Naive thymus-derived CD4-positive, alpha-beta T cell (primary cell): ENCODE measurements around the gene ATAD2B. TPM values are rescaled to one million over a fixed set of nuclear protein-coding genes. Genes with fewer than 3 reads are reported as not detected.
"Not testable (repeated sequence)": the region's sequence is repeated elsewhere in the genome, so short reads cannot be mapped to it uniquely, and the experiment has no call there.

Source experiments
- ATAC-seq: fragments of 150-1000 bp; cut with Tn5 transposase; 2 replicates; pipeline ENCODE4 v1.10.0; 2021; ENCODE audit warnings: mild to moderate bottlenecking, moderate library complexity
- CTCF ChIA-PET: fragments of 350-600 bp; sonication (Branson Sonifier 250); formaldehyde crosslinking; loops from one replicate; lab custom pipeline; 2021; ENCODE audit warnings: antibody characterized with exemption; lab: Charles Lee
- POLR2A ChIA-PET: fragments of 350-600 bp; sonication (Branson Sonifier 250); formaldehyde crosslinking; loops from one replicate; lab custom pipeline; 2021; ENCODE audit warnings: antibody characterized with exemption, inconsistent platforms; lab: Charles Lee
- DNase-seq, 9 donors: peaks; one replicate each; pipeline versions ENCODE4 v3.0.0 to v3.0.0-alpha.2; 2020 to 2022; ENCODE audit warnings: mixed read lengths in 1 of 9
- H3K27ac ChIP-seq: one replicate; pipeline ENCODE4 v1.7.0; 2013; ENCODE audit warnings: mild to moderate bottlenecking, low read depth, low read length, moderate library complexity
- H3K27me3 ChIP-seq, 2 donors: one replicate each; pipeline ENCODE4 v1.7.0; 2013; ENCODE audit warnings: low read length in 2 of 2, mild to moderate bottlenecking in 2 of 2, moderate library complexity in 2 of 2; ENCODE audit not compliant: control insufficient read depth in 2 of 2, insufficient read depth in 2 of 2
- H3K36me3 ChIP-seq, 3 experiments: 1 replicate in 2 of 3; 2 replicates in 1 of 3; pipeline ENCODE4 v1.7.0; 2013; ENCODE audit warnings: low read length in 3 of 3, mild to moderate bottlenecking in 3 of 3, moderate library complexity in 1 of 3; ENCODE audit not compliant: insufficient read depth in 3 of 3, control insufficient read depth in 2 of 3
- H3K4me1 ChIP-seq, 2 donors: one replicate each; pipeline ENCODE4 v1.7.0; 2013; ENCODE audit warnings: low read length in 2 of 2, mild to moderate bottlenecking in 2 of 2, moderate library complexity in 1 of 2; ENCODE audit not compliant: control insufficient read depth in 2 of 2, insufficient read depth in 2 of 2
- H3K4me3 ChIP-seq: 2 replicates; pipeline ENCODE4 v1.7.0; 2013; ENCODE audit warnings: mild to moderate bottlenecking, low read length
- H3K9me3 ChIP-seq, 3 experiments: 1 replicate in 2 of 3; 2 replicates in 1 of 3; pipeline ENCODE4 v1.7.0; 2013; ENCODE audit warnings: low read length in 3 of 3; ENCODE audit not compliant: control insufficient read depth in 2 of 3
- H3K27ac Mint-ChIP-seq, 9 donors: one replicate each; pipeline ENCODE4 v1.8.0; 2020 to 2022; ENCODE audit warnings: mixed read lengths in 9 of 9, mild to moderate bottlenecking in 8 of 9, moderate library complexity in 5 of 9, inconsistent platforms in 2 of 9
- H3K27me3 Mint-ChIP-seq, 5 donors: one replicate each; pipeline ENCODE4 v1.8.0; 2021 to 2022; ENCODE audit warnings: mixed read lengths in 5 of 5, mild to moderate bottlenecking in 1 of 5
- H3K36me3 Mint-ChIP-seq, 5 donors: one replicate each; pipeline ENCODE4 v1.8.0; 2020 to 2022; ENCODE audit warnings: mixed read lengths in 5 of 5, mild to moderate bottlenecking in 3 of 5, inconsistent platforms in 1 of 5
- H3K4me1 Mint-ChIP-seq, 7 donors: one replicate each; pipeline ENCODE4 v1.8.0; 2020 to 2022; ENCODE audit warnings: mixed read lengths in 7 of 7, mild to moderate bottlenecking in 3 of 7, inconsistent platforms in 1 of 7
- H3K4me3 Mint-ChIP-seq, 10 donors: one replicate each; pipeline ENCODE4 v1.8.0; 2020 to 2022; ENCODE audit warnings: mild to moderate bottlenecking in 10 of 10, mixed read lengths in 10 of 10, moderate library complexity in 6 of 10, inconsistent platforms in 2 of 10
- H3K9me3 Mint-ChIP-seq, 11 donors: one replicate each; pipeline ENCODE4 v1.8.0; 2020 to 2022; ENCODE audit warnings: mixed read lengths in 11 of 11, mild to moderate bottlenecking in 4 of 11, inconsistent platforms in 1 of 11, moderate library complexity in 1 of 11
- intact Hi-C, 2 donors: fragments of 100-400 bp; cut with micrococcal nuclease; formaldehyde crosslinking; loops; one replicate each; pipeline ENCODE4 v1.15.1; 2023
- polyA plus RNA-seq, 2 donors: library from polyadenylated mRNA; unstranded; fragments of 300-500 nt; fragmentation: Illumina TruSeq; gene quantifications; one replicate each; pipeline ENCODE4 v1.2.3, GENCODE V29; 2021
- total RNA-seq, 6 experiments: library from RNA in 5 of 6; stranded (reverse) in 5 of 6; gene quantifications; 1 replicate in 5 of 6; 2 replicates in 1 of 6; pipeline ENCODE4 v1.2.3 and lab custom pipeline; 2021 to 2026

The ATAD2B gene
- total and polyA plus RNA-seq, 7 experiments from 2014 or later = 10.2 to 55.8 (median 38.0) TPM

DNA sequence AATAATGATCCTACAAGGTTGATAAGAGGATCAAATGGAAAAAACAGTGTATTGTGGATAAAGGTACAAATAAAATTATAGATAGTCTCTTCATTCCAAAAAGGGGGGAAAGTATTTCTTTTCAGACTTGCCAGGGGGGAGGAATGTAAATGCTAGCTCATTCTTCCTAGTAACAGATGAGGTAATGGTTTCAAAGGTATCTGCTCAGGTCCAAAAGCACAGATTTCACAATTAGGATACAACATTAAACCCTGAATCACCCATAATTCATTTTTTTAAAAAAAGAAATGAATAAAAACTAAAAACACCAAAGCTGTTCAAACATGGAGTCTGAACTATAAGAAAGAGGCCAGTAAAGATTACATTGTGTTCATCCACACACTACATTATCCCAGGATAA, 142.0 kb downstream of the ATAD2B start:
- no peak for DNase-seq
- Mint-ChIP-seq H3K4me3 (no peak overlapping the region), H3K9me3 (peaks cover 0 to 2% (median 0%) of the 10 kb centered on the region in 11 donors), H3K4me1 (peaks cover 15 to 32% (median 26%) of the 10 kb centered on the region in 7 donors), H3K36me3 (peaks cover 5 to 40% (median 27%) of the 10 kb centered on the region in 5 donors), H3K27ac (no peak overlapping the region), H3K27me3 (no peaks in the 10 kb centered on the region)
- H3K9me3 ChIP-seq = no peaks in the 10 kb centered on the region
- H3K4me3 ChIP-seq = no peak overlapping the region
- H3K36me3 ChIP-seq = peaks cover 0 to 17% (median 0%) of the 10 kb centered on the region in 3 experiments
- H3K4me1 ChIP-seq = peaks cover 0 to 6% of the 10 kb centered on the region in 2 donors
- ChIA-PET CTCF (no interaction called here), POLR2A (no interaction called here)
- intact Hi-C loops = no loop called here
- H3K27ac ChIP-seq = no peak overlapping the region
- no peak for ATAC-seq
- H3K27me3 ChIP-seq = no peaks in the 10 kb centered on the region

DNA sequence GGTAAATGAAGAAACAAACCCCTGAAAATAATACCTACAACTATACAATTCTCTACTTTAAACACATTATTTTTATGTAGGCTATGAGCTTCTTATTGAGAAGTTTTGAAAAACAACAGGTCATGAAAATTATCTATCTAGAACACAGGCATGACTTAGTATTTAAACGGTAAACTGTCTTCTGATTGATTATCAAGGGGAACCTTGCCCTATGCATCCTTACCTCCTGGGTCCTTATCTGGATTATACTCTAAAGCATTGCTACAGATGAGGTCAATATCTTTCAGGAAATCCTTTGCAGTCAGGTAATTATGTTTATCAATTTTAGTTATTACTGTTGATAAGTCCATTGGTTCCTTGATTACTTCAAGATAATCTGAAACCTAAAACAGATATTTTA, 144.3 kb downstream of the ATAD2B start:
- Mint-ChIP-seq H3K9me3 (no peaks in the 10 kb centered on the region), H3K27ac (no peak overlapping the region), H3K4me3 (no peak overlapping the region), H3K27me3 (no peaks in the 10 kb centered on the region), H3K4me1 (peaks cover 0 to 10% (median 3%) of the 10 kb centered on the region in 7 donors), H3K36me3 (peaks cover 5 to 42% (median 27%) of the 10 kb centered on the region in 5 donors)
- ChIA-PET POLR2A (no interaction called here), CTCF (interaction anchor here (0.6 kb wide), 1 partner anchor 443 kb away, joined by 4 read pairs; no protein-coding TSS in a partner anchor)
- no peaks in the 10 kb centered on the region for H3K9me3 ChIP-seq
- H3K4me3 ChIP-seq = no peak overlapping the region
- no peaks in the 10 kb centered on the region for H3K27me3 ChIP-seq
- DNase-seq (no peak), ATAC-seq (no peak)
- H3K4me1 ChIP-seq = no peaks in the 10 kb centered on the region
- H3K27ac ChIP-seq = no peak overlapping the region
- peaks cover 0 to 17% (median 6%) of the 10 kb centered on the region in 3 experiments for H3K36me3 ChIP-seq
- intact Hi-C loops = no loop called here

DNA sequence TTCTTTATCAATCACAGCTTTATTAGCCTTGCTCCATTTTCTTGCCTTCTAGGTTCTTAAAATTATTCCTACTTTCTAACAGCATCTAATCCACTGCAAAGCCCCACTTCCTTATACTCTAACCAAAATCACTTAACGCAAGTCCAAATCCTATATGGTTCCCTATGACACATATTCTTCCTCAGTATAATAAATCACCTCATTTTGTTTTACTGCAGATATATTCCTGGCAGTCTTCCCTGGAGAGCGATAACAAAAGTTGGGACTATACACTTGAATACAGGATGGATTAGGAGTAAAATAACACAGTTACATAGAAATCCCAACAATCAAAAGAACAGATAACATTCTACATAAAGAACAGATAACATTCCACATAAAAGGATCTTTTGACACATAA, 144.8 kb downstream of the ATAD2B start:
- peaks cover 0 to 6% (median 0%) of the 10 kb centered on the region in 7 donors for H3K4me1 Mint-ChIP-seq
- no peak overlapping the region for H3K27ac ChIP-seq
- no peak overlapping the region for H3K4me3 Mint-ChIP-seq
- H3K9me3 ChIP-seq = no peaks in the 10 kb centered on the region
- DNase-seq (no peak), ATAC-seq (no peak)
- no peaks in the 10 kb centered on the region for H3K9me3 Mint-ChIP-seq
- H3K4me1 ChIP-seq = no peaks in the 10 kb centered on the region
- no peak overlapping the region for H3K4me3 ChIP-seq
- ChIA-PET CTCF (no interaction called here), POLR2A (no interaction called here)
- peaks cover 0 to 17% (median 6%) of the 10 kb centered on the region in 3 experiments for H3K36me3 ChIP-seq
- no peaks in the 10 kb centered on the region for H3K27me3 Mint-ChIP-seq
- H3K36me3 Mint-ChIP-seq = peaks cover 5 to 46% (median 30%) of the 10 kb centered on the region in 5 donors
- H3K27me3 ChIP-seq = no peaks in the 10 kb centered on the region
- intact Hi-C loops = no loop called here
- no peak overlapping the region for H3K27ac Mint-ChIP-seq

DNA sequence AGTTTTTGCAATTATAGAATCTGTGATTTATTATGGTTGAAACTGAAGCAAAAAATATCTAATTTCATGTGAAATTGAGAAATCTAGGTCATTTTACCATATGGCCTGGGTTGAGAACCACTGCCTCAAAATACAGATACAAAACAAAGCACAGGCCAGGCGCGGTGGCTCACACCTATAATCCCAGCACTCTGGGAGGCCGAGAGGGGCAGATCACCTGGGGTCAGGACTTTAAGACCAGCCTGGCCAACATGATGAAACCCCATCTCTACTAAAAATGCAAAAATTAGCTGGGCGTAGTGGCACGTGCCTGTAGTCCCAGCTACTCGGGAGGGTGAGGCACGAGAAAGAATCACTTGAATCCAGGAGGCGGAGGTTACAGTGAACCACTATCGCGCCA, 146.5 kb downstream of the ATAD2B start:
- H3K27me3 ChIP-seq, H3K4me3 ChIP-seq, CTCF ChIA-PET, H3K4me1 Mint-ChIP-seq, H3K9me3 Mint-ChIP-seq, ATAC-seq, H3K27ac ChIP-seq, DNase-seq, POLR2A ChIA-PET, H3K27me3 Mint-ChIP-seq, H3K4me1 ChIP-seq, H3K9me3 ChIP-seq, H3K27ac Mint-ChIP-seq, H3K4me3 Mint-ChIP-seq, intact Hi-C loops: not testable (repeated sequence)
- H3K36me3 Mint-ChIP-seq = peaks cover 15 to 49% (median 41%) of the 10 kb centered on the region in 5 donors
- H3K36me3 ChIP-seq = peaks cover 0 to 14% (median 6%) of the 10 kb centered on the region in 3 experiments

DNA sequence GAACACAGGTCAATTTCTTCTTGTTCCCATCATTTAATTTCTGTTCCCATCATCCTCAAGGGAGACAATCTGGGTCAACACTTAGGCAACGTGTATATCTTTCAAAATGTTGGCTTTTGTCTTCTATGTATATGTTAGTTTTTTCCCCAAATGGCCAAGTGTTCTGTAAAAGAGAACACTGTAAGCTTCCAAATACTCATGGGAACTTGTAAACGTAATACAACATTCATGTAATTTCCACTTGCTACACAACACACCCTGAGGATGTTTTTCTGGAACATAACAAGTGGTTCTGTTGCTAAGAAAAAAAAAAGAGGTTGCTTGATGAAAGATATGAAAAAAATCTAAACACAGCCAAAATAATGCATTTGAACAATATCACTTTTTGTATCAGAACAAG, 149.1 kb downstream of the ATAD2B start:
- Histone ChIP-seq H3K9me3 (no peaks in the 10 kb centered on the region), H3K4me1 (no peaks in the 10 kb centered on the region), H3K27ac (no peak overlapping the region), H3K4me3 (no peak overlapping the region), H3K27me3 (no peaks in the 10 kb centered on the region), H3K36me3 (peaks cover 0 to 20% (median 13%) of the 10 kb centered on the region in 3 experiments)
- no peak for DNase-seq
- no peak for ATAC-seq
- no peak overlapping the region for H3K4me3 Mint-ChIP-seq
- H3K36me3 Mint-ChIP-seq = peaks cover 16 to 56% (median 41%) of the 10 kb centered on the region in 5 donors
- POLR2A ChIA-PET = no interaction called here
- intact Hi-C loops = no loop called here
- peaks cover 0 to 2% (median 0%) of the 10 kb centered on the region in 11 donors for H3K9me3 Mint-ChIP-seq
- peaks cover 0 to 4% (median 0%) of the 10 kb centered on the region in 7 donors for H3K4me1 Mint-ChIP-seq
- H3K27me3 Mint-ChIP-seq = no peaks in the 10 kb centered on the region
- no peak overlapping the region for H3K27ac Mint-ChIP-seq
- CTCF ChIA-PET = no interaction called here

DNA sequence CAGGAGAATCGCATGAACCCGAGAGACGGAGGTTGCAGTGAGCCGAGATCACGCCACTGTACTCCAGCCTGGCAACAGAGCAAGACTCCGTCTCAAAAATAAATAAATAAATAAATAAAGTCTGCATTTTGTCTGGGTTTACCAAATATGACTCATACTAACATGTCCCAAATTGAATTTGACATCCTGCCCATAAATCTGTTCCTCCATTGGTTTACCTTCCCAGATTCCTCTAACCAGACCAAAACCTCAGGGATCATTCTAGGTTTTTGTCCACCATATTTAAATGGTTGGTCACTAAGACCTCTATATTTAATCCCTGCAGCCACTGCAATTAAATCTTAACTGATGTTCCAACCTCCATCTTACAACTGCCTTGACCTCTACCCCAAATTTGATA, 150.9 kb downstream of the ATAD2B start:
- no peaks in the 10 kb centered on the region for H3K27me3 ChIP-seq
- Mint-ChIP-seq H3K27ac (no peak overlapping the region), H3K27me3 (no peaks in the 10 kb centered on the region), H3K9me3 (peaks cover 0 to 8% (median 2%) of the 10 kb centered on the region in 11 donors), H3K4me1 (peaks cover 0 to 4% (median 0%) of the 10 kb centered on the region in 7 donors), H3K4me3 (no peak overlapping the region), H3K36me3 (peaks cover 19 to 66% (median 51%) of the 10 kb centered on the region in 5 donors)
- DNase-seq (no peak), ATAC-seq (no peak)
- intact Hi-C loops = no loop called here
- H3K4me3 ChIP-seq = no peak overlapping the region
- POLR2A ChIA-PET = no interaction called here
- CTCF ChIA-PET = no interaction called here
- no peak overlapping the region for H3K27ac ChIP-seq
- H3K4me1 ChIP-seq = no peaks in the 10 kb centered on the region
- peaks cover 6 to 27% (median 13%) of the 10 kb centered on the region in 3 experiments for H3K36me3 ChIP-seq
- H3K9me3 ChIP-seq = no peaks in the 10 kb centered on the region

DNA sequence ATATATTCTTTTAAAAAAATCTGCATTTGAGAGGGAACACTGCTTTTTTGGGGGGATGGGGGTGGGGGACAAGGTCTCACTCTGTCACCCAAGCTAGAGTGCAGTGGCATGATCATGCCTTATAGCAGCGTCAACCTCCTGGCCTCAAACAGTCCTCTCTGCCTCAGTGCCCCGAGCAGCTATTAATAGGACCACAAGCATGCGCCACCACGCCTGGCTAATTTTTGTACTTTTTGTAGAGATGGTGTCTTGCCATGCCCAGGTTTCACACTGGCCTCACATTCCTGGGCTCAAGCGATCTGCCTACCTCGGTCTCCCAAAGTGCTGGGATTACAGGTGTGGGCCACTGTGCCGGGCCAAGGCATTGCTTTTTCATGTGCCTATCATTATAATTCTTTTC, 154.2 kb downstream of the ATAD2B start:
- ATAC-seq = no peak
- Histone ChIP-seq H3K36me3 (peaks cover 6 to 27% (median 7%) of the 10 kb centered on the region in 3 experiments), H3K9me3 (no peaks in the 10 kb centered on the region), H3K4me3 (no peak overlapping the region), H3K27ac (no peak overlapping the region), H3K27me3 (no peaks in the 10 kb centered on the region), H3K4me1 (no peaks in the 10 kb centered on the region)
- intact Hi-C loops = no loop called here
- ChIA-PET CTCF (interaction anchor here (0.7 kb wide), 1 partner anchor 73 kb away, joined by 3 read pairs; no protein-coding TSS in a partner anchor), POLR2A (no interaction called here)
- Mint-ChIP-seq H3K27me3 (no peaks in the 10 kb centered on the region), H3K4me3 (no peak overlapping the region), H3K36me3 (peaks cover 22 to 78% (median 59%) of the 10 kb centered on the region in 5 donors), H3K27ac (no peak overlapping the region), H3K4me1 (peaks cover 0 to 6% (median 0%) of the 10 kb centered on the region in 7 donors), H3K9me3 (peaks cover 0 to 9% (median 2%) of the 10 kb centered on the region in 11 donors)
- no peak for DNase-seq
